Measurements from ENCODE around the gene MEST.

MEST gene

GRCh38 chr7:130489140-130489983, 2.5 kb upstream of the MEST start:
- ATAC-seq (ENCODE audit: insufficient read depth, low read depth), result no peak

GRCh38 chr7:130490311-130490791, 1.5 kb upstream of the MEST start:
- Histone ChIP-seq H3K4me1 (ENCODE audit: insufficient read depth, low read length) (no peaks in the 10 kb centered on the region), H4K20me1 (ENCODE audit: insufficient read depth, low read length) (no peaks in the 10 kb centered on the region), H3K27me3 (ENCODE audit: insufficient read depth, low read length, poor library complexity) (no peaks in the 10 kb centered on the region), H3K9me3 (ENCODE audit: insufficient read depth, low read length, severe bottlenecking) (peaks cover 19% of the 10 kb centered on the region), H3K36me3 (ENCODE audit: insufficient read depth, low read length) (no peaks in the 10 kb centered on the region), H3K79me2 (ENCODE audit: insufficient read depth, low read length) (no peaks in the 10 kb centered on the region), H3K9ac (ENCODE audit: low read depth, low read length) (no peak overlapping the region), H2AFZ (ENCODE audit: low read depth, low read length) (no peak overlapping the region), H3K4me2 (ENCODE audit: insufficient read depth, low read length) (no peak overlapping the region), H3K27ac (ENCODE audit: low read length) (no peak overlapping the region), H3K4me3 (ENCODE audit: low read depth in 1 of 2, low read length in 2 of 2) (no peak overlapping the region)
- DNase-seq, result no peak
- TF ChIP-seq CTCF (IDR thresholded peaks at IDR 0.05; ENCODE audit: borderline replicate concordance, extremely low read depth, low read length, poor library complexity, severe bottlenecking) (no peak), EZH2 (IDR thresholded peaks at IDR 0.05; ENCODE audit: borderline replicate concordance, low read depth, low read length, severe bottlenecking) (no peak)
- no peak for ATAC-seq (ENCODE audit: insufficient read depth, low read depth)

More at GRCh38 chr7:130489140-130489983, 2.5 kb upstream of the MEST start:
- Histone ChIP-seq H3K27ac (ENCODE audit: low read length) (no peak overlapping the region), H3K36me3 (ENCODE audit: insufficient read depth, low read length) (no peaks in the 10 kb centered on the region), H3K9me3 (ENCODE audit: insufficient read depth, low read length, severe bottlenecking) (peaks cover 19% of the 10 kb centered on the region), H3K79me2 (ENCODE audit: insufficient read depth, low read length) (no peaks in the 10 kb centered on the region), H2AFZ (ENCODE audit: low read depth, low read length) (no peak overlapping the region), H3K4me2 (ENCODE audit: insufficient read depth, low read length) (no peak overlapping the region), H3K27me3 (ENCODE audit: insufficient read depth, low read length, poor library complexity) (no peaks in the 10 kb centered on the region), H3K9ac (ENCODE audit: low read depth, low read length) (no peak overlapping the region), H4K20me1 (ENCODE audit: insufficient read depth, low read length) (no peaks in the 10 kb centered on the region), H3K4me1 (ENCODE audit: insufficient read depth, low read length) (no peaks in the 10 kb centered on the region), H3K4me3 (ENCODE audit: low read depth in 1 of 2, low read length in 2 of 2) (no peak overlapping the region)
- TF ChIP-seq CTCF (IDR thresholded peaks at IDR 0.05; ENCODE audit: borderline replicate concordance, extremely low read depth, low read length, poor library complexity, severe bottlenecking) (no peak), EZH2 (IDR thresholded peaks at IDR 0.05; ENCODE audit: borderline replicate concordance, low read depth, low read length, severe bottlenecking) (no peak)
- no peak for DNase-seq

- no peak for TF ChIP-seq EZH2 (IDR thresholded peaks at IDR 0.05; ENCODE audit: borderline replicate concordance, low read depth, low read length, severe bottlenecking)
- H3K4me3 ChIP-seq (ENCODE audit: low read depth in 1 of 2, low read length in 2 of 2), result no peak overlapping the region
- no peaks in the 10 kb centered on the region for H4K20me1 ChIP-seq (ENCODE audit: insufficient read depth, low read length)
- H3K9ac ChIP-seq (ENCODE audit: low read depth, low read length), result no peak overlapping the region
- H3K79me2 ChIP-seq (ENCODE audit: insufficient read depth, low read length), result no peaks in the 10 kb centered on the region
- H2AFZ ChIP-seq (ENCODE audit: low read depth, low read length), result no peak overlapping the region
- H3K9me3 ChIP-seq (ENCODE audit: insufficient read depth, low read length, severe bottlenecking), result peaks cover 19% of the 10 kb centered on the region
- H3K27me3 ChIP-seq (ENCODE audit: insufficient read depth, low read length, poor library complexity), result no peaks in the 10 kb centered on the region
- H3K36me3 ChIP-seq (ENCODE audit: insufficient read depth, low read length), result no peaks in the 10 kb centered on the region
- no peak overlapping the region for H3K4me2 ChIP-seq (ENCODE audit: insufficient read depth, low read length)
- no peak overlapping the region for H3K27ac ChIP-seq (ENCODE audit: low read length)
- ATAC-seq (ENCODE audit: insufficient read depth, low read depth), result no peak
- H3K4me1 ChIP-seq (ENCODE audit: insufficient read depth, low read length), result no peaks in the 10 kb centered on the region
- DNase-seq, result no peak
These were observed 739 bp upstream of the MEST start for GRCh38 chr7:130490888-130491804.

Measured in DND-41 (cell line).